T-helper 17 cell (primary cell): Measurements from ENCODE around the gene IL1RAPL2. TPM values are rescaled to one million over a fixed set of nuclear protein-coding genes. Genes with fewer than 3 reads are reported as not detected.

ENCODE experiments used
- ATAC-seq: fragments of 150-1000 bp; cut with Tn5 transposase; 2 replicates; pipeline ENCODE4 v1.10.0; 2021; ENCODE audit warnings: mild to moderate bottlenecking, moderate library complexity
- DNase-seq, 3 donors: peaks; one replicate each; pipeline versions ENCODE4 v3.0.0 to v3.0.0-alpha.2; 2020 to 2021
- H3K9me3 ChIP-seq: one replicate; pipeline ENCODE4 v1.7.0; 2013; ENCODE audit warnings: low read length, mild to moderate bottlenecking; ENCODE audit not compliant: control insufficient read depth, poor library complexity, severe bottlenecking
- H3K27ac Mint-ChIP-seq: one replicate; pipeline ENCODE4 v1.8.0; 2022; ENCODE audit warnings: mild to moderate bottlenecking, moderate library complexity, mixed read lengths
- H3K27me3 Mint-ChIP-seq: one replicate; pipeline ENCODE4 v1.8.0; 2022; ENCODE audit warnings: mixed read lengths
- H3K36me3 Mint-ChIP-seq: one replicate; pipeline ENCODE4 v1.8.0; 2022; ENCODE audit warnings: low read depth, mixed read lengths
- H3K4me1 Mint-ChIP-seq: one replicate; pipeline ENCODE4 v1.8.0; 2022; ENCODE audit warnings: mild to moderate bottlenecking, mixed read lengths
- H3K4me3 Mint-ChIP-seq: one replicate; pipeline ENCODE4 v1.8.0; 2022; ENCODE audit warnings: mild to moderate bottlenecking, moderate library complexity, mixed read lengths
- total RNA-seq, 4 donors: library from RNA in 2 of 4; stranded (reverse) in 2 of 4; gene quantifications; one replicate each; pipeline ENCODE4 v1.2.3 and lab custom pipeline; 2022 to 2026

Gene IL1RAPL2
- total RNA-seq, 2 donors from 2014 or later = not detected

GRCh38 chrX:105241056-105241455 lies 675.1 kb downstream of the IL1RAPL2 start:
- no peak overlapping the region for H3K4me3 Mint-ChIP-seq
- no peaks in the 10 kb centered on the region for H3K9me3 ChIP-seq
- H3K27ac Mint-ChIP-seq = no peak overlapping the region
- H3K27me3 Mint-ChIP-seq = no peaks in the 10 kb centered on the region
- DNase-seq (no peak), ATAC-seq (no peak)
- no peaks in the 10 kb centered on the region for H3K36me3 Mint-ChIP-seq
- no peaks in the 10 kb centered on the region for H3K4me1 Mint-ChIP-seq

GRCh38 chrX:105260291-105261043 lies 694.5 kb downstream of the IL1RAPL2 start:
- ATAC-seq (no peak), DNase-seq (no peak)
- Mint-ChIP-seq H3K4me1 (no peaks in the 10 kb centered on the region), H3K27ac (no peak overlapping the region), H3K36me3 (no peaks in the 10 kb centered on the region), H3K27me3 (no peaks in the 10 kb centered on the region), H3K4me3 (no peak overlapping the region)
- no peaks in the 10 kb centered on the region for H3K9me3 ChIP-seq

- ATAC-seq (no peak), DNase-seq (no peak)
- no peak overlapping the region for H3K4me3 Mint-ChIP-seq
- H3K4me1 Mint-ChIP-seq = no peaks in the 10 kb centered on the region
- no peaks in the 10 kb centered on the region for H3K36me3 Mint-ChIP-seq
- no peaks in the 10 kb centered on the region for H3K9me3 ChIP-seq
- no peaks in the 10 kb centered on the region for H3K27me3 Mint-ChIP-seq
- no peak overlapping the region for H3K27ac Mint-ChIP-seq
Measured at GRCh38 chrX:105263171-105263570, 697.2 kb downstream of the IL1RAPL2 start.

GRCh38 chrX:105263801-105264200 lies 697.8 kb downstream of the IL1RAPL2 start:
- no peak overlapping the region for H3K27ac Mint-ChIP-seq
- no peaks in the 10 kb centered on the region for H3K27me3 Mint-ChIP-seq
- no peaks in the 10 kb centered on the region for H3K9me3 ChIP-seq
- H3K4me3 Mint-ChIP-seq = no peak overlapping the region
- ATAC-seq (no peak), DNase-seq (no peak)
- no peaks in the 10 kb centered on the region for H3K4me1 Mint-ChIP-seq
- H3K36me3 Mint-ChIP-seq = no peaks in the 10 kb centered on the region

- no peaks in the 10 kb centered on the region for H3K36me3 Mint-ChIP-seq
- ATAC-seq (no peak), DNase-seq (no peak)
- H3K27me3 Mint-ChIP-seq = no peaks in the 10 kb centered on the region
- no peaks in the 10 kb centered on the region for H3K4me1 Mint-ChIP-seq
- H3K9me3 ChIP-seq = no peaks in the 10 kb centered on the region
- no peak overlapping the region for H3K27ac Mint-ChIP-seq
- H3K4me3 Mint-ChIP-seq = no peak overlapping the region
Measured at GRCh38 chrX:105265093-105265492, 699.1 kb downstream of the IL1RAPL2 start.

GRCh38 chrX:105266456-105266855 lies 700.5 kb downstream of the IL1RAPL2 start:
- DNase-seq (no peak), ATAC-seq (no peak)
- H3K9me3 ChIP-seq = no peaks in the 10 kb centered on the region
- no peaks in the 10 kb centered on the region for H3K4me1 Mint-ChIP-seq
- H3K27me3 Mint-ChIP-seq = no peaks in the 10 kb centered on the region
- no peak overlapping the region for H3K27ac Mint-ChIP-seq
- no peaks in the 10 kb centered on the region for H3K36me3 Mint-ChIP-seq
- H3K4me3 Mint-ChIP-seq = no peak overlapping the region

GRCh38 chrX:105267167-105267566 lies 701.2 kb downstream of the IL1RAPL2 start:
- Mint-ChIP-seq H3K27me3 (no peaks in the 10 kb centered on the region), H3K27ac (no peak overlapping the region)
- ATAC-seq = no peak

GRCh38 chrX:105269386-105269785 lies 703.4 kb downstream of the IL1RAPL2 start:
- H3K27me3 Mint-ChIP-seq = no peaks in the 10 kb centered on the region
- no peaks in the 10 kb centered on the region for H3K4me1 Mint-ChIP-seq
- DNase-seq = no peak
- H3K27ac Mint-ChIP-seq = no peak overlapping the region
- no peaks in the 10 kb centered on the region for H3K36me3 Mint-ChIP-seq
- no peaks in the 10 kb centered on the region for H3K9me3 ChIP-seq
- no peak overlapping the region for H3K4me3 Mint-ChIP-seq
- no peak for ATAC-seq

More at GRCh38 chrX:105267167-105267566, 701.2 kb downstream of the IL1RAPL2 start:
- Mint-ChIP-seq H3K4me1 (no peaks in the 10 kb centered on the region), H3K4me3 (no peak overlapping the region), H3K36me3 (no peaks in the 10 kb centered on the region)
- H3K9me3 ChIP-seq = no peaks in the 10 kb centered on the region
- DNase-seq = no peak

- no peak overlapping the region for H3K27ac Mint-ChIP-seq
- no peaks in the 10 kb centered on the region for H3K36me3 Mint-ChIP-seq
- H3K4me3 Mint-ChIP-seq = no peak overlapping the region
- no peaks in the 10 kb centered on the region for H3K4me1 Mint-ChIP-seq
- H3K27me3 Mint-ChIP-seq = no peaks in the 10 kb centered on the region
- DNase-seq (no peak), ATAC-seq (no peak)
- no peaks in the 10 kb centered on the region for H3K9me3 ChIP-seq
Measured at GRCh38 chrX:105273326-105273725, 707.3 kb downstream of the IL1RAPL2 start.

- Mint-ChIP-seq H3K27ac (no peak overlapping the region), H3K4me1 (no peaks in the 10 kb centered on the region), H3K4me3 (no peak overlapping the region), H3K36me3 (no peaks in the 10 kb centered on the region), H3K27me3 (no peaks in the 10 kb centered on the region)
- ATAC-seq = no peak
- no peaks in the 10 kb centered on the region for H3K9me3 ChIP-seq
- DNase-seq = no peak
Measured at GRCh38 chrX:105274091-105274490, 708.1 kb downstream of the IL1RAPL2 start.

GRCh38 chrX:105277132-105277531 lies 711.1 kb downstream of the IL1RAPL2 start:
- Mint-ChIP-seq H3K4me1 (no peaks in the 10 kb centered on the region), H3K4me3 (no peak overlapping the region), H3K27me3 (no peaks in the 10 kb centered on the region), H3K27ac (no peak overlapping the region), H3K36me3 (no peaks in the 10 kb centered on the region)
- no peak for ATAC-seq
- no peak for DNase-seq
- no peaks in the 10 kb centered on the region for H3K9me3 ChIP-seq

- no peaks in the 10 kb centered on the region for H3K4me1 Mint-ChIP-seq
- H3K4me3 Mint-ChIP-seq = no peak overlapping the region
- no peaks in the 10 kb centered on the region for H3K9me3 ChIP-seq
- ATAC-seq (no peak), DNase-seq (no peak)
- H3K27ac Mint-ChIP-seq = no peak overlapping the region
- no peaks in the 10 kb centered on the region for H3K27me3 Mint-ChIP-seq
- H3K36me3 Mint-ChIP-seq = no peaks in the 10 kb centered on the region
Measured at GRCh38 chrX:105282077-105282476, 716.1 kb downstream of the IL1RAPL2 start.

GRCh38 chrX:105297041-105297440 lies 731.0 kb downstream of the IL1RAPL2 start:
- no peaks in the 10 kb centered on the region for H3K27me3 Mint-ChIP-seq
- no peak overlapping the region for H3K4me3 Mint-ChIP-seq
- no peak for DNase-seq
- H3K36me3 Mint-ChIP-seq = peaks cover 2% of the 10 kb centered on the region
- ATAC-seq = no peak
- no peak overlapping the region for H3K27ac Mint-ChIP-seq
- H3K4me1 Mint-ChIP-seq = no peaks in the 10 kb centered on the region
- no peaks in the 10 kb centered on the region for H3K9me3 ChIP-seq

- Mint-ChIP-seq H3K4me1 (no peaks in the 10 kb centered on the region), H3K4me3 (no peak overlapping the region), H3K27me3 (no peaks in the 10 kb centered on the region), H3K36me3 (peaks cover 2% of the 10 kb centered on the region), H3K27ac (no peak overlapping the region)
- H3K9me3 ChIP-seq = no peaks in the 10 kb centered on the region
- ATAC-seq = no peak
- DNase-seq = no peak
Measured at GRCh38 chrX:105299286-105299685, 733.3 kb downstream of the IL1RAPL2 start.
